ENCODE results near the gene MAFG.

- TF ChIP-seq ZNF552 (CRISPR knock-in tag; IDR thresholded peaks at IDR 0.05; ENCODE audit: borderline replicate concordance) (no peak), TP53 (CRISPR knock-in tag; conservative IDR thresholded peaks at IDR 0.05) (no peak), PREB (CRISPR knock-in tag; IDR thresholded peaks at IDR 0.05) (no peak), MAFK (conservative IDR thresholded peaks at IDR 0.05 in 1 of 2, IDR thresholded peaks at IDR 0.05 in 1 of 2; ENCODE audit: low read length in 2 of 2) (no peak), ZNF766 (CRISPR knock-in tag; IDR thresholded peaks at IDR 0.05; ENCODE audit: borderline replicate concordance) (no peak), CREB1 (IDR thresholded peaks at IDR 0.05) (no peak), CREB1 (CRISPR knock-in tag; IDR thresholded peaks at IDR 0.05) (no peak), ETV6 (CRISPR knock-in tag; conservative IDR thresholded peaks at IDR 0.05) (no peak), ZNF44 (CRISPR knock-in tag; IDR thresholded peaks at IDR 0.05) (no peak)
Measured at GRCh38 chr17:81918832-81919545, 8.5 kb downstream of the MAFG start.

Measured in HepG2 (cell line).